Neural progenitor cell (in vitro differentiated cells): ENCODE data around the gene TAS2R19.

Source experiments
- CTCF ChIP-seq: fragments of 200-600 bp; sonication (generic); IDR thresholded peaks from 2 replicates; pipeline ENCODE4 v1.5.1; 2017; ENCODE audit warnings: antibody characterized with exemption, mild to moderate bottlenecking
- EZH2 ChIP-seq: fragments of 200-600 bp; sonication (generic); IDR thresholded peaks from 2 replicates; pipeline ENCODE4 v1.6.1; 2017; ENCODE audit warnings: antibody characterized with exemption, mild to moderate bottlenecking, moderate library complexity
- EZH2phosphoT487 ChIP-seq: fragments of 200-600 bp; sonication (generic); IDR thresholded peaks from 2 replicates; pipeline ENCODE4 v1.6.1; 2017; ENCODE audit warnings: antibody characterized with exemption

GRCh38 chr12:11023387-11023786 lies 967 bp upstream of the TAS2R19 start:
- TF ChIP-seq CTCF (no peak), EZH2 (no peak), EZH2phosphoT487 (no peak)
